Sigmoid colon (tissue), 4 donors: ENCODE results near the gene UTF1.

Source experiments
- CTCF ChIP-seq, 4 experiments: fragments of 450-650 bp in 3 of 4; fragments of 200-600 bp in 1 of 4; IDR thresholded peaks; one replicate each; pipeline ENCODE4 v1.5.1; 2016 to 2019; ENCODE audit warnings: antibody characterized with exemption in 4 of 4, mild to moderate bottlenecking in 3 of 4, moderate library complexity in 2 of 4
- EP300 ChIP-seq, 4 donors: sonication (generic); formaldehyde crosslinking; IDR thresholded peaks; one replicate each; pipeline ENCODE4 v1.6.1; 2017; ENCODE audit warnings: antibody characterized with exemption in 4 of 4
- POLR2A ChIP-seq, 2 donors: fragments of 450-650 bp; IDR thresholded peaks; one replicate each; pipeline ENCODE4 v1.6.1; 2016; ENCODE audit warnings: antibody characterized with exemption in 2 of 2, mild to moderate bottlenecking in 2 of 2, moderate library complexity in 2 of 2

- TF ChIP-seq CTCF (IDR thresholded peaks at IDR 0.05) = no peak
- no peak for TF ChIP-seq POLR2A (IDR thresholded peaks at IDR 0.05)
- TF ChIP-seq EP300 (IDR thresholded peaks at IDR 0.05) = no peak
Observed at GRCh38 chr10:133274751-133275683, 45.0 kb downstream of the UTF1 start.
